ENCODE results near the gene RYR2.

RYR2 gene

DNA sequence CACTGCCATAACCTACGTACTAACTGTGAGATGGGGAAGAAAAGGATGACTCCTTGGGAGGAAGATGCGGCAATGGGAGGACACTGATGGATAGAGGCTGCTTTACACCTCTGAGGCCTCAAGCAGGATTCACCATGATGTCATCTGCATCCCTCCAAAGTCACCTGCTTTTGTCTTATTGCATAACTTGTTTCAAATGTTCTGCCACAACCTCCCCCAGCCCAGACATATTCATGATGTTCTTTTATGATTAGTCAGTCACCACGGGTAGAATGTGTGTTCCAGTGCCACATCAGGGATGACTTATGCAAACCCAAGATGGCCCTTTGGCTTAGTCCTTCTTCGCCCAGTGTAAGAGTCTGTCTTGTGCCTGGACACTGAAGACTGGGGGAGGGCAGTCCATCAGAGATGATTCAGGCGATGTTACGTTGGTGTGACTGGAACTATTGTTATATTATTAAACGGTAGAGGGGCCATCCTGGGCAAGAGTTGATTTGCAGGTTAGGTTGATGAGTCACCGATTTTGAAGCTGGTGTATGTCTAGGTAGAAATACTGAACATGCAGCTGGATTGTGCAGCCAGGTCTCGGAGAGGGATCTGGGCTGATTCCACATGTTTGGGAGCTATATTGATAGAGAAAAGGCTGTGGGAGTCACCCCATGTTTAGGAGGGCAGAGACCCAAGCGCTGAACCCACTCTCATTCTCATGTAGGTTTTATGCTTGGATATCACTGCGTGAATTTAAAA is 32.6 kb downstream of the RYR2 start:
- Histone ChIP-seq H3K27ac (no peak overlapping the region), H3K9ac (no peak overlapping the region), H3K4me1 (no peaks in the 10 kb centered on the region), H3K4me3 (ENCODE audit: low read depth, low read length) (no peak overlapping the region), H3K27me3 (ENCODE audit: control insufficient read depth, insufficient read depth, low read length) (no peaks in the 10 kb centered on the region), H3K4me2 (ENCODE audit: low read length) (no peak overlapping the region), H3K36me3 (ENCODE audit: control insufficient read depth, insufficient read depth, low read length) (no peaks in the 10 kb centered on the region), H3K9me3 (ENCODE audit: control insufficient read depth, low read length) (no peaks in the 10 kb centered on the region), H2AFZ (no peak overlapping the region), H3K79me2 (no peaks in the 10 kb centered on the region)
- TF ChIP-seq, protein P1, sequence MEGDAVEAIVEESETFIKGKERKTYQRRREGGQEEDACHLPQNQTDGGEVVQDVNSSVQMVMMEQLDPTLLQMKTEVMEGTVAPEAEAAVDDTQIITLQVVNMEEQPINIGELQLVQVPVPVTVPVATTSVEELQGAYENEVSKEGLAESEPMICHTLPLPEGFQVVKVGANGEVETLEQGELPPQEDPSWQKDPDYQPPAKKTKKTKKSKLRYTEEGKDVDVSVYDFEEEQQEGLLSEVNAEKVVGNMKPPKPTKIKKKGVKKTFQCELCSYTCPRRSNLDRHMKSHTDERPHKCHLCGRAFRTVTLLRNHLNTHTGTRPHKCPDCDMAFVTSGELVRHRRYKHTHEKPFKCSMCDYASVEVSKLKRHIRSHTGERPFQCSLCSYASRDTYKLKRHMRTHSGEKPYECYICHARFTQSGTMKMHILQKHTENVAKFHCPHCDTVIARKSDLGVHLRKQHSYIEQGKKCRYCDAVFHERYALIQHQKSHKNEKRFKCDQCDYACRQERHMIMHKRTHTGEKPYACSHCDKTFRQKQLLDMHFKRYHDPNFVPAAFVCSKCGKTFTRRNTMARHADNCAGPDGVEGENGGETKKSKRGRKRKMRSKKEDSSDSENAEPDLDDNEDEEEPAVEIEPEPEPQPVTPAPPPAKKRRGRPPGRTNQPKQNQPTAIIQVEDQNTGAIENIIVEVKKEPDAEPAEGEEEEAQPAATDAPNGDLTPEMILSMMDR (IDR thresholded peaks at IDR 0.05), result no peak

DNA sequence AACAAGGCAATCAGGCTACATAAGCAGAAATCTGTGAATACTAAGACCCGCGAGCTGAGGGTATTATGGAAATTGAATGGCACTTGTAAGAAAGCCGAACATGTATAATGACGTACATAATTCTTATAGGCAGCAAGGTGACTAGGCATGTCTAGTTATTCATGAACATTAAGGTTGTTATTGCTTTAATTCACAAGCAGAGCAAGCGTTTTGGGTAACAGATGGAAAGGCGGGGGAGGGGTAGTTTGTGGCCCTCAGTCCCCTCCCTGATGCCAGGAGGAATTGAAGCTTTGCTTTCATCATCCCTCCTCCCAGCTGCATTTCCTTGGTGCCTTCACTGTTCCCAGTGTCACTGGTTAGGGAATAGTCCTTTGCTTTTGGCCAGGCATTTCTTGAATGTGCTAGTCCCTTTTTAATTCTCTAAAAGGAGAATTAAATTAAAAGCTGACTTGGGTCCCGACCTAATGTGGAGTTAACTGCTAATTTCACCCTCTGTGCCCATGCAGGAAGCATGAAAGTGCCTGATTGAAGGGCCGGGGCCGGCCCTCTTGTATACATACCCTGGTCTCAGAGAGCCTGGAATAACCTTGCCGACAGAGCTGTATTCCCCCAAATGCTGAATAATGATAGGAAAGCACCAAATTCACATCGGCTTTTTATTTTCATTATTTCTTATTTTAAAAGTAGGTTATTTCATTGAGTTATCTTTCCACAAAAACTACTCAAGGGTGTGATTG is 42.5 kb downstream of the RYR2 start:
- H3K9me3 ChIP-seq (ENCODE audit: control insufficient read depth, low read length), result no peaks in the 10 kb centered on the region
- no peaks in the 10 kb centered on the region for H3K79me2 ChIP-seq
- no peak overlapping the region for H3K27ac ChIP-seq
- TF ChIP-seq, protein P1 (IDR thresholded peaks at IDR 0.05), result no peak
- H3K36me3 ChIP-seq (ENCODE audit: control insufficient read depth, insufficient read depth, low read length), result no peaks in the 10 kb centered on the region
- no peak overlapping the region for H2AFZ ChIP-seq
- no peaks in the 10 kb centered on the region for H3K27me3 ChIP-seq (ENCODE audit: control insufficient read depth, insufficient read depth, low read length)
- H3K9ac ChIP-seq, result no peak overlapping the region
- H3K4me3 ChIP-seq (ENCODE audit: low read depth, low read length), result no peak overlapping the region
- no peaks in the 10 kb centered on the region for H3K4me1 ChIP-seq
- H3K4me2 ChIP-seq (ENCODE audit: low read length), result no peak overlapping the region

- Histone ChIP-seq H3K27me3 (ENCODE audit: control insufficient read depth, insufficient read depth, low read length) (no peaks in the 10 kb centered on the region), H3K27ac (no peak overlapping the region), H3K9me3 (ENCODE audit: control insufficient read depth, low read length) (no peaks in the 10 kb centered on the region), H3K4me2 (ENCODE audit: low read length) (no peak overlapping the region), H3K9ac (no peak overlapping the region), H3K4me1 (no peaks in the 10 kb centered on the region), H3K36me3 (ENCODE audit: control insufficient read depth, insufficient read depth, low read length) (no peaks in the 10 kb centered on the region), H3K79me2 (no peaks in the 10 kb centered on the region), H2AFZ (no peak overlapping the region), H3K4me3 (ENCODE audit: low read depth, low read length) (no peak overlapping the region)
- TF ChIP-seq, protein P1 (IDR thresholded peaks at IDR 0.05), result no peak
Measured at GRCh38 chr1:237091691-237092090, 49.7 kb downstream of the RYR2 start.

DNA sequence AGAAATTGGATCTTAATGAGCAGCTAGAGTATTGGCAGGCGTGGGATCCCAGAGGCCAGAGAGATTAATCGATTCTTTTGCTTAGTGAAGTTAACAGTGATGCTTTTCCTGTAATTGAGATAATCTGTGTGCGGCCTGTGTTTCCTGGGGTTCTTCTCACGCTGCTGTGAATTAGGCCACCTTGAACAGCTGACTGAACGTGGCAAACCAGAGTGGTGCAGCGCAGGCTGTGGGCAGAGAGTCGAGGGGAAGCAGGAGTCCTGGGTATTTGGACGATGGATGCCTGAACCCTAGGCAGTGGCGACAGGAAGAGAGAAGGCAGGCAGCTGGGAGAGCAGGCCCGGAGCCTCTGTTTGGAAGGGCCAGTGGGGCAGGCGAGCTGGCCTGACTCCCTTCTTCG is 51.7 kb downstream of the RYR2 start:
- H3K79me2 ChIP-seq, result no peaks in the 10 kb centered on the region
- H2AFZ ChIP-seq, result no peak overlapping the region
- H3K9ac ChIP-seq, result no peak overlapping the region
- H3K9me3 ChIP-seq (ENCODE audit: control insufficient read depth, low read length), result no peaks in the 10 kb centered on the region
- H3K27ac ChIP-seq, result no peak overlapping the region
- H3K4me1 ChIP-seq, result no peaks in the 10 kb centered on the region
- H3K27me3 ChIP-seq (ENCODE audit: control insufficient read depth, insufficient read depth, low read length), result no peaks in the 10 kb centered on the region
- no peak overlapping the region for H3K4me2 ChIP-seq (ENCODE audit: low read length)
- TF ChIP-seq, protein P1 (IDR thresholded peaks at IDR 0.05), result no peak
- no peak overlapping the region for H3K4me3 ChIP-seq (ENCODE audit: low read depth, low read length)
- H3K36me3 ChIP-seq (ENCODE audit: control insufficient read depth, insufficient read depth, low read length), result no peaks in the 10 kb centered on the region
